ENCODE results near the gene COBL. TPM values are rescaled to one million over a fixed set of nuclear protein-coding genes. Genes with fewer than 3 reads are reported as not detected.

The COBL gene
- total and polyA plus RNA-seq, 2 experiments from 2014 or later, result not detected

DNA sequence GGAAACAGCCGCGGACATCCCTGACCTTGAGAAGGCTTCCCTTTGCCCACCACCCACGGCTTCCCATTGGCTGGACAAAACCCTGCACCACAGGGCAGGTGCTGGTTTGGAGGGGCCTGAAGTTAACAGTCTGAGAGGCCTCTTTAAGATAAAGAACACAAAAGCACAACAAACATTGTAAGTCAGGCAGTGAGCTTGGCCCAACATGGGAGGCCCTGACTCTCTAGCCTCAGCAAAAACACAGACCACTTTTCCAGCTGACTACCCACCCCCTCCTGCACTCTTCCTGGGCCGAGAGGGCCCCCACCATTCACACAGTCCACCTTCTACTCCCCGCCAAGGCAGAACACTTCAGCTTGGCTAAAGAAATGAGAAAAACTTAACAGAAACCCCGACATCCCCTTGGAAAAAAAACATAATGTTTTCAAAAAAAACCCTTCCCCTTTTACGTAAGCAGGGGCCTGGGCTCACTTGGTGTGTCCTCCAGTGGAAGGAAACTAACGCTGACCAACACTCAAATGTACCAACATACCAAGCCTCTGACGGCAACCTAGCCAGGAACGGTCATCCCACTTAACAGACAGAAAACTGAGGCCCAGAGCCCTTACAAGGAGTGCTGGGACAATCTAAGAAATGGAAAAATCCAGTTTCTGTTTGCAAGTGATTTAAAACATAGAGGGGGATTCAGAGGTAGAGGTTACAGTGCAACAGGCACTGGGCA is 80.9 kb downstream of the COBL start:
- TF ChIP-seq EZH2 (IDR thresholded peaks at IDR 0.05; ENCODE audit: insufficient read depth, poor library complexity, severe bottlenecking), result no peak
- Histone ChIP-seq H3K4me3 (no peak overlapping the region), H3K9me3 (ENCODE audit: low read depth) (no peaks in the 10 kb centered on the region), H3K4me2 (ENCODE audit: unreplicated experiment) (no peak overlapping the region), H4K20me1 (ENCODE audit: insufficient read depth) (no peaks in the 10 kb centered on the region), H3K36me3 (ENCODE audit: low read depth) (no peaks in the 10 kb centered on the region), H3F3A (ENCODE audit: insufficient read depth) (no peaks in the 10 kb centered on the region), H3K27ac (no peak overlapping the region), H3K79me2 (ENCODE audit: insufficient read depth) (no peaks in the 10 kb centered on the region), H2AFZ (no peak overlapping the region), H3K9me2 (ENCODE audit: insufficient read depth) (no peaks in the 10 kb centered on the region), H3K4me1 (ENCODE audit: insufficient read depth) (no peaks in the 10 kb centered on the region), H3K27me3 (replicated peaks; ENCODE audit: insufficient read depth) (peaks cover 3% of the 10 kb centered on the region; the same call in 1 of the 2 replicates), H3K9ac (no peak overlapping the region)
- no peak for DNase-seq
- in situ Hi-C loops (cut with MboI), result no loop called here
- 30 to 32% methylated on average over 10 of the region's 10 CpGs for WGBS, 2 experiments (ENCODE audit: low coverage in 1 of 2, low lambda C conversion rate in 2 of 2, missing lambda C conversion rate in 2 of 2)

DNA sequence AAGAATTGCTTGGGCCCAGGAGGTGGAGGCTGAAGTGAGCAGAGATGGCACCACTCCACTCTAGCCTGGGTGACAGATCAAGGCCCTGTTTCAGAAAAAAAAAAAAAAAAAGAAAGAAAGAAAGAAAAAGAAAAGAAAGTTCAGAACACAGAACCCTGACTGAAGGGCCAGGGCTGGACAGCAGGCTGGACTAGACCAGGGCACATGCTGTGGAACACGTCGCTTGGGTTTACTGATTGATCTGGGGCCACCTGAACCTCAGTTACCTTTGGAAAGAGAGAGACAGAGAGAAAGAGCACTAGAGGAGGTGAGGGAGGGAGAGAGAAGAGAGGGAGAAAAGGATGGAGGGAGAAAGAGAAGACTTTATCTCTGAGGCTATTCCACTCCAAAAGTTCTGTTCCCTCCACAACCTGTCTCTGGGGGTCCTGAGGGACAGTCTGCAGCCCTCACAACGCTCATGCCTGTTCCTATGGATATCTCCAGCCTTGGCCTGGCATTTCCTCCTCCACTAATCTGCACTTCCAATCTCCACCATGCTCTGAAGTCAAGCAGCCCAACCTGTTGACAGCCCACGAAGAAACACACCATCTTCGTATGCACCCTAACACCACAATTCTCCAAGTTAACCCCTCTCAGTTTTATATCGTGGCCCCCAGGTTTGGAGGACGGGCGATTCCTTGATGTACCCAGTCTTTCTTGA is 81.8 kb downstream of the COBL start:
- Histone ChIP-seq H3K9me2 (ENCODE audit: insufficient read depth) (no peaks in the 10 kb centered on the region), H3K79me2 (ENCODE audit: insufficient read depth) (no peaks in the 10 kb centered on the region), H3K4me2 (ENCODE audit: unreplicated experiment) (no peak overlapping the region), H3K4me1 (ENCODE audit: insufficient read depth) (no peaks in the 10 kb centered on the region), H3K9me3 (ENCODE audit: low read depth) (no peaks in the 10 kb centered on the region), H3K9ac (no peak overlapping the region), H3K27ac (no peak overlapping the region), H3K36me3 (ENCODE audit: low read depth) (no peaks in the 10 kb centered on the region), H3F3A (ENCODE audit: insufficient read depth) (no peaks in the 10 kb centered on the region), H3K27me3 (replicated peaks; ENCODE audit: insufficient read depth) (peaks cover 3% of the 10 kb centered on the region; the same call in 1 of the 2 replicates), H2AFZ (no peak overlapping the region), H4K20me1 (ENCODE audit: insufficient read depth) (no peaks in the 10 kb centered on the region), H3K4me3 (no peak overlapping the region)
- in situ Hi-C loops (cut with MboI), result no loop called here
- TF ChIP-seq EZH2phosphoT487 (IDR thresholded peaks at IDR 0.05; ENCODE audit: insufficient read depth, low read depth) (no peak), EZH2 (IDR thresholded peaks at IDR 0.05; ENCODE audit: insufficient read depth, poor library complexity, severe bottlenecking) (no peak)
- no peak for DNase-seq
- WGBS, 2 experiments (ENCODE audit: low coverage in 1 of 2, low lambda C conversion rate in 2 of 2, missing lambda C conversion rate in 2 of 2), result 15 to 18% methylated on average over 8 of the region's 8 CpGs

- in situ Hi-C loops (cut with MboI), result no loop called here
- no peak for DNase-seq
Observed at GRCh38 chr7:51234139-51234538, 82.5 kb downstream of the COBL start.

GRCh38 chr7:51233374-51233773 is 83.2 kb downstream of the COBL start:
- 30 to 31% methylated on average over 13 of the region's 13 CpGs for WGBS, 2 experiments (ENCODE audit: low coverage in 1 of 2, low lambda C conversion rate in 2 of 2, missing lambda C conversion rate in 2 of 2)
- DNase-seq, result no peak
- Histone ChIP-seq H3K4me3 (no peak overlapping the region), H3K27ac (no peak overlapping the region), H3K27me3 (replicated peaks; ENCODE audit: insufficient read depth) (peaks cover 10% of the 10 kb centered on the region; the same call in 1 of the 2 replicates), H3K9ac (no peak overlapping the region), H3K36me3 (ENCODE audit: low read depth) (no peaks in the 10 kb centered on the region), H3K4me2 (ENCODE audit: unreplicated experiment) (no peak overlapping the region), H3K9me3 (ENCODE audit: low read depth) (no peaks in the 10 kb centered on the region), H3K9me2 (ENCODE audit: insufficient read depth) (no peaks in the 10 kb centered on the region), H3K79me2 (ENCODE audit: insufficient read depth) (no peaks in the 10 kb centered on the region), H2AFZ (no peak overlapping the region), H4K20me1 (ENCODE audit: insufficient read depth) (no peaks in the 10 kb centered on the region), H3F3A (ENCODE audit: insufficient read depth) (no peaks in the 10 kb centered on the region), H3K4me1 (ENCODE audit: insufficient read depth) (no peaks in the 10 kb centered on the region)
- in situ Hi-C loops (cut with MboI), result no loop called here
- TF ChIP-seq EZH2 (IDR thresholded peaks at IDR 0.05; ENCODE audit: insufficient read depth, poor library complexity, severe bottlenecking) (no peak), EZH2phosphoT487 (IDR thresholded peaks at IDR 0.05; ENCODE audit: insufficient read depth, low read depth) (no peak)

More at GRCh38 chr7:51234139-51234538, 82.5 kb downstream of the COBL start:
- no peak for TF ChIP-seq EZH2 (IDR thresholded peaks at IDR 0.05; ENCODE audit: insufficient read depth, poor library complexity, severe bottlenecking)
- TF ChIP-seq EZH2phosphoT487 (IDR thresholded peaks at IDR 0.05; ENCODE audit: insufficient read depth, low read depth), result no peak
- Histone ChIP-seq H4K20me1 (ENCODE audit: insufficient read depth) (no peaks in the 10 kb centered on the region), H3K79me2 (ENCODE audit: insufficient read depth) (no peaks in the 10 kb centered on the region), H3K4me1 (ENCODE audit: insufficient read depth) (no peaks in the 10 kb centered on the region), H2AFZ (no peak overlapping the region), H3K9me2 (ENCODE audit: insufficient read depth) (no peaks in the 10 kb centered on the region), H3K9me3 (ENCODE audit: low read depth) (no peaks in the 10 kb centered on the region), H3K4me3 (no peak overlapping the region), H3K27me3 (replicated peaks; ENCODE audit: insufficient read depth) (peaks cover 3% of the 10 kb centered on the region; the same call in 1 of the 2 replicates), H3K27ac (no peak overlapping the region), H3F3A (ENCODE audit: insufficient read depth) (no peaks in the 10 kb centered on the region), H3K36me3 (ENCODE audit: low read depth) (no peaks in the 10 kb centered on the region), H3K9ac (no peak overlapping the region), H3K4me2 (ENCODE audit: unreplicated experiment) (no peak overlapping the region)
- WGBS, 2 experiments (ENCODE audit: low coverage in 1 of 2, low lambda C conversion rate in 2 of 2, missing lambda C conversion rate in 2 of 2), result 38 to 39% methylated on average over 13 of the region's 13 CpGs

All from GM23248 (cell line).